Psoas muscle (tissue), 8 donors: ENCODE results near the gene CPEB3. TPM values are rescaled to one million over a fixed set of nuclear protein-coding genes. Genes with fewer than 3 reads are reported as not detected.

ENCODE experiments used
- ATAC-seq, 4 donors: fragments of 200-7000 bp; cut with Tn5 transposase; one replicate each; pipeline ENCODE4 v1.9.1; 2020; ENCODE audit warnings: moderate library complexity in 3 of 4, mild to moderate bottlenecking in 2 of 4
- DNase-seq, 2 donors: peaks; one replicate each; pipeline ENCODE4 v3.0.0-alpha.2; 2020
- H3K27ac ChIP-seq: fragments of 200-600 bp; one replicate; pipeline ENCODE4 v1.8.0; 2022
- H3K27me3 ChIP-seq, 3 donors: fragments of 200-600 bp in 1 of 3; one replicate each; pipeline versions ENCODE4 v1.6.1 to v1.8.0; 2013 to 2022; ENCODE audit warnings: low read length in 2 of 3, mild to moderate bottlenecking in 2 of 3, moderate library complexity in 1 of 3; ENCODE audit not compliant: insufficient read depth in 3 of 3
- H3K36me3 ChIP-seq, 2 donors: fragments of 200-600 bp in 1 of 2; one replicate each; pipeline versions ENCODE4 v1.6.1 to v1.8.0; 2013 to 2022; ENCODE audit warnings: low read depth in 1 of 2, mild to moderate bottlenecking in 1 of 2, moderate library complexity in 1 of 2; ENCODE audit not compliant: insufficient read depth in 1 of 2
- H3K4me1 ChIP-seq: fragments of 200-600 bp; one replicate; pipeline ENCODE4 v1.8.0; 2022
- H3K4me3 ChIP-seq: fragments of 200-600 bp; one replicate; pipeline ENCODE4 v1.8.0; 2022; ENCODE audit warnings: mild to moderate bottlenecking
- H3K9me3 ChIP-seq: fragments of 200-600 bp; one replicate; pipeline ENCODE4 v1.8.0; 2022
- WGBS, 3 donors: extraction: QIAGEN DNeasy Blood & Tissue Kit; methylation state at CpG; one replicate each; pipeline versions ENCODE4 v1.1.6 to v1.1.7; 2013; 5-methylcytosine and 5-hydroxymethylcytosine counted together
- intact Hi-C, 2 donors: fragments of 100-400 bp; cut with DNase I; formaldehyde crosslinking; loops; one replicate each; pipeline versions ENCODE4 v1.11.0 to v1.14.2; 2022
- polyA plus RNA-seq, 3 donors: library from polyadenylated mRNA; stranded (reverse); fragments of 200-250 nt; gene quantifications; one replicate each; pipeline ENCODE4 v1.2.3, GENCODE V29; 2013
- total RNA-seq, 4 donors: library from RNA; stranded (reverse); fragmentation: NEBNext Ultra II Directional in 2 of 4; extraction: Animal tissue kit (Norgen Biotek cat#: 25700) in 2 of 4; gene quantifications; one replicate each; pipeline versions ENCODE4 v1.2.1 to v1.2.4, GENCODE V29; 2021 to 2023
- TF ChIP-seq, protein P1 (sequence below): fragments of 200-600 bp; IDR thresholded peaks from one replicate; pipeline ENCODE4 v1.8.0; 2022; ENCODE audit warnings: antibody characterized with exemption
- donor health status: healthy with polysubstance abuse.
- donor health status: DM: no; HTN: no; CAD: no; lungs with moderate emphysema.
- donor health status: Bipolar disorder and iron deficiency.
- donor health status: healthy.
- donor health status: DM: yes; HTN: yes; CAD: no.
- donor health status: DM: no; HTN: no; CAD: no.
- donor health status: DM: no; HTN: no; CAD: no.
- donor health status: DM: yes; HTN: yes; CAD: no.

Gene CPEB3
- total and polyA plus RNA-seq, 7 donors = 0.44 to 16.9 (median 9.8) TPM

- Histone ChIP-seq H3K9me3 (no peaks in the 10 kb centered on the region), H3K36me3 (no peaks in the 10 kb centered on the region), H3K27me3 (no peaks in the 10 kb centered on the region), H3K27ac (peak overlapping the region; percentile 11), H3K4me1 (peaks cover 56% of the 10 kb centered on the region), H3K4me3 (no peak overlapping the region)
- intact Hi-C loops = loop anchor here in 1 of 2 donors (10.0 kb wide), 1 partner anchor 46 kb away; no protein-coding TSS in a partner anchor
- ATAC-seq (peak in 2 of 4 donors; percentile 48 to 50), DNase-seq (no peak)
- WGBS, 3 donors = 52 to 69% (median 64%) methylated on average over 2 of the region's 2 CpGs
- TF ChIP-seq, protein P1, sequence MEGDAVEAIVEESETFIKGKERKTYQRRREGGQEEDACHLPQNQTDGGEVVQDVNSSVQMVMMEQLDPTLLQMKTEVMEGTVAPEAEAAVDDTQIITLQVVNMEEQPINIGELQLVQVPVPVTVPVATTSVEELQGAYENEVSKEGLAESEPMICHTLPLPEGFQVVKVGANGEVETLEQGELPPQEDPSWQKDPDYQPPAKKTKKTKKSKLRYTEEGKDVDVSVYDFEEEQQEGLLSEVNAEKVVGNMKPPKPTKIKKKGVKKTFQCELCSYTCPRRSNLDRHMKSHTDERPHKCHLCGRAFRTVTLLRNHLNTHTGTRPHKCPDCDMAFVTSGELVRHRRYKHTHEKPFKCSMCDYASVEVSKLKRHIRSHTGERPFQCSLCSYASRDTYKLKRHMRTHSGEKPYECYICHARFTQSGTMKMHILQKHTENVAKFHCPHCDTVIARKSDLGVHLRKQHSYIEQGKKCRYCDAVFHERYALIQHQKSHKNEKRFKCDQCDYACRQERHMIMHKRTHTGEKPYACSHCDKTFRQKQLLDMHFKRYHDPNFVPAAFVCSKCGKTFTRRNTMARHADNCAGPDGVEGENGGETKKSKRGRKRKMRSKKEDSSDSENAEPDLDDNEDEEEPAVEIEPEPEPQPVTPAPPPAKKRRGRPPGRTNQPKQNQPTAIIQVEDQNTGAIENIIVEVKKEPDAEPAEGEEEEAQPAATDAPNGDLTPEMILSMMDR = no peak
Observed at GRCh38 chr10:92108747-92109146, 182.1 kb downstream of the CPEB3 start.

DNA sequence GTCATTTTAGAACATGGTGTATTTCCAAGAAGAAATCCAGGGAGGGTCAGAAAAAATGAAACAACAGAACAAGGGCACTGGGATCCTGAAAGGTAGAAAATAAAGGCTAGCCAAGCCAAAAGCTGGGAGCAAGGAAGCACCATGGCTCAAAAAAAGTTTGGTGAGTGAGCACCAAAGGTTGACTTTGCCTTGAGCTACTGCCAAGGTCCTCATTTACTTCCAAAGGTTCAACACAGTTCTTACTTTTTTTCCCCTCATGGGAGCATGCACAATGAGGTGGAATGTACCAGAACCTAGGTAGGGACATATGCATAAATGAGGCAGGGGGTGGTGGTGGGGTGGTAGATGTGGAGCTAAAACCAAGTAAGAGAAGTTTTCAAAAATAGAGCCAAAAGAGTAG is 182.8 kb downstream of the CPEB3 start:
- Histone ChIP-seq H3K4me1 (peaks cover 58% of the 10 kb centered on the region), H3K4me3 (no peak overlapping the region), H3K9me3 (no peaks in the 10 kb centered on the region), H3K27ac (no peak overlapping the region), H3K36me3 (no peaks in the 10 kb centered on the region), H3K27me3 (no peaks in the 10 kb centered on the region)
- TF ChIP-seq, protein P1 = no peak
- no peak for DNase-seq
- ATAC-seq = no peak
- intact Hi-C loops = loop anchor here in 1 of 2 donors (10.0 kb wide), 1 partner anchor 47 kb away; no protein-coding TSS in a partner anchor

DNA sequence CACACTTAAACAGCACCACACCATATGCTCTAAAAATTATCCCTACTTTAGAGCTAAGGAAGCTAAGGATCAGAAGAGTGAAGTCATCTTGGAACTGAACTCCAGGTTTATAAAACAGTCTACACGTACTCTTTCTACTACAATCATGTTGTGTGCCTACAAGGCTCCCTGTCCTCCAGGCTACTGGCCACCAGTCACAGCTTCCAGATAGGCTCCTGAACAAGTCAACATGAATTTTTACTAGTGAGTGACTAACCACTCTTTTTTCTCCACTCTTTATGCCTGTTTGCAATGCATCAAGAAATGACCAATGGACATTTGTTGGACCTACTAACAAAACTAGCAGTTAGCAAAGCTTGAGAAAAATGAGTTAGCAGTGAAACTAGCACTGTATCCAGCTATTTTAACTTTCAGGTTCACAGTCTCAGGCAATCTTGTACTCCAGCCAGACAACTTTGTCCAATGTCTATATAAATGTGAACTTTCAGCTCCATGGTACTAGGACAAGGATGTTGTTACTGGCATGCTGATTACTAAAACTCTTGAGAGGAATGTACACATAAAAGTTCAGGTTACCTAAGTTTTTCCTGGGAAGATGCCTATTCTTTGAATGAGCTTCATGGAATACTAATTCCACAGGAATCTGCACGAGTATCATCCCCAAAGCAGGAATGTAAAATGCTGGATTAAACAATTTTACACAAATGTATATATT is 187.3 kb downstream of the CPEB3 start:
- H3K27ac ChIP-seq = peak overlapping the region; percentile 85
- H3K27me3 ChIP-seq = no peaks in the 10 kb centered on the region
- no peak for ATAC-seq
- no peaks in the 10 kb centered on the region for H3K36me3 ChIP-seq
- no peaks in the 10 kb centered on the region for H3K9me3 ChIP-seq
- H3K4me1 ChIP-seq = peaks cover 52% of the 10 kb centered on the region
- no peak overlapping the region for H3K4me3 ChIP-seq
- WGBS, 3 donors = 40 to 75% (median 45%) methylated on average over 2 of the region's 2 CpGs
- intact Hi-C loops = loop anchor here (5.0 to 10.0 kb wide), 2 partner anchors 51 to 134 kb away; no protein-coding TSS in a partner anchor
- DNase-seq = no peak
- TF ChIP-seq, protein P1 = no peak

DNA sequence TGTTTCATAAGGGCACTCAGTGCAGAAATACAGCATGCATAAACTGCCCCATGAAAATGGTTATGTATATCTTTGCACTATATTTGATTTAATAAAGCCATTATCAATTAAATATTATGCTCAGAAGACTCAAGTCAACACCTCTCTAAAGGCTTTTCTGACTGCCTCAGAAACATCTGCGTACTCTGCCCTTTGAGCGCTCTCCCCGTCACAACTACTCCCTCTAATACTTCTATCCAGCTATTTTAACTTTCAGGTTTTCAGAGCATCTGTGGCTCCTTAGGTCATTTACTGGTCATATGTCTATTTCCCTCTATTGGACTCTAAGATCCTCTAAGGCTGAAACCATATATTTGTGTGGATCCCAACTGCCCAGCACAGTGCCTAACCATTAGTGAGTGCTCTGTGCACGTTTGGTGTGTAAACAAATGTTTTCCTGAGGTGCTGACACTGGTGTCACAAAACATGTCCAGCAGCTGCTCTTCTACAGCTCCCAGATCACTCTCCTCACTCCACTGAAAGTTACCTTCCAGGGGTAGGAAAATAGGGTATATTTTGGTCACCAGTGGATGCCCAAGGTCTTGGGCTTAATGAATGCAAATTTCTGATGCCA is 188.2 kb downstream of the CPEB3 start:
- intact Hi-C loops = loop anchor here (5.0 to 10.0 kb wide), 2 partner anchors 52 to 135 kb away; no protein-coding TSS in a partner anchor
- Histone ChIP-seq H3K27me3 (no peaks in the 10 kb centered on the region), H3K4me3 (no peak overlapping the region), H3K4me1 (peaks cover 46% of the 10 kb centered on the region), H3K9me3 (no peaks in the 10 kb centered on the region), H3K27ac (peak overlapping the region; percentile 85), H3K36me3 (no peaks in the 10 kb centered on the region)
- WGBS, 3 donors = 53 to 72% (median 58%) methylated on average over 4 of the region's 4 CpGs
- DNase-seq (no peak), ATAC-seq (no peak)
- TF ChIP-seq, protein P1 = no peak
